ENCODE measurements around the gene KANK3. TPM values are rescaled to one million over a fixed set of nuclear protein-coding genes. Genes with fewer than 3 reads are reported as not detected.

Gene KANK3
- total RNA-seq, 1 donor from 2014 or later, result 2.9 TPM

- peaks cover 57% of the 10 kb centered on the region for H3K79me2 ChIP-seq (ENCODE audit: insufficient read depth, low read length)
These were observed 48.3 kb upstream of the KANK3 start for GRCh38 chr19:8391198-8392016.

GRCh38 chr19:8390617-8390981, 47.5 kb upstream of the KANK3 start:
- H3K4me1 ChIP-seq (ENCODE audit: insufficient read depth, low read length), result peaks cover 10% of the 10 kb centered on the region
- H2AFZ ChIP-seq (ENCODE audit: low read depth, low read length), result peak overlapping the region; percentile 64
- no peaks in the 10 kb centered on the region for H3K27me3 ChIP-seq (ENCODE audit: insufficient read depth, low read length)
- H3K27ac ChIP-seq (ENCODE audit: low read depth, low read length), result peak overlapping the region; percentile 97
- Mint-ChIP-seq H3K27ac (ENCODE audit: unreplicated experiment) (no peak overlapping the region), H3K9me3 (ENCODE audit: unreplicated experiment) (peaks cover 3% of the 10 kb centered on the region), H3K27me3 (ENCODE audit: low read depth, unreplicated experiment) (no peaks in the 10 kb centered on the region), H3K4me1 (ENCODE audit: low read depth, unreplicated experiment) (peaks cover 10% of the 10 kb centered on the region), H3K36me3 (ENCODE audit: low read depth, unreplicated experiment) (peaks cover 16% of the 10 kb centered on the region), H3K4me3 (ENCODE audit: unreplicated experiment) (peak overlapping the region; percentile 76)
- peaks cover 48% of the 10 kb centered on the region for H3K79me2 ChIP-seq (ENCODE audit: insufficient read depth, low read length)
- peak overlapping the region; percentile 75 for H3K4me3 ChIP-seq (ENCODE audit: insufficient read depth, low read depth, low read length)
- H3K9ac ChIP-seq (ENCODE audit: low read length), result peak overlapping the region; percentile 99
- no peaks in the 10 kb centered on the region for H3K9me3 ChIP-seq (ENCODE audit: insufficient read depth, low read depth, low read length)
- no peak for TF ChIP-seq EZH2 (IDR thresholded peaks at IDR 0.05; ENCODE audit: insufficient read depth, low read length)
- TF ChIP-seq, protein P1, sequence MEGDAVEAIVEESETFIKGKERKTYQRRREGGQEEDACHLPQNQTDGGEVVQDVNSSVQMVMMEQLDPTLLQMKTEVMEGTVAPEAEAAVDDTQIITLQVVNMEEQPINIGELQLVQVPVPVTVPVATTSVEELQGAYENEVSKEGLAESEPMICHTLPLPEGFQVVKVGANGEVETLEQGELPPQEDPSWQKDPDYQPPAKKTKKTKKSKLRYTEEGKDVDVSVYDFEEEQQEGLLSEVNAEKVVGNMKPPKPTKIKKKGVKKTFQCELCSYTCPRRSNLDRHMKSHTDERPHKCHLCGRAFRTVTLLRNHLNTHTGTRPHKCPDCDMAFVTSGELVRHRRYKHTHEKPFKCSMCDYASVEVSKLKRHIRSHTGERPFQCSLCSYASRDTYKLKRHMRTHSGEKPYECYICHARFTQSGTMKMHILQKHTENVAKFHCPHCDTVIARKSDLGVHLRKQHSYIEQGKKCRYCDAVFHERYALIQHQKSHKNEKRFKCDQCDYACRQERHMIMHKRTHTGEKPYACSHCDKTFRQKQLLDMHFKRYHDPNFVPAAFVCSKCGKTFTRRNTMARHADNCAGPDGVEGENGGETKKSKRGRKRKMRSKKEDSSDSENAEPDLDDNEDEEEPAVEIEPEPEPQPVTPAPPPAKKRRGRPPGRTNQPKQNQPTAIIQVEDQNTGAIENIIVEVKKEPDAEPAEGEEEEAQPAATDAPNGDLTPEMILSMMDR (IDR thresholded peaks at IDR 0.05; ENCODE audit: insufficient read depth, low read depth, low read length), result no peak
- FAIRE-seq (no peak), DNase-seq (ENCODE audit: low read depth) (peak; percentile 55)
- peaks cover 46% of the 10 kb centered on the region for H4K20me1 ChIP-seq (ENCODE audit: insufficient read depth, low read length)
- H3K36me3 ChIP-seq (ENCODE audit: insufficient read depth, low read length), result no peaks in the 10 kb centered on the region
- peak overlapping the region; percentile 82 for H3K4me2 ChIP-seq (ENCODE audit: low read length)

More at GRCh38 chr19:8391198-8392016, 48.3 kb upstream of the KANK3 start:
- Histone ChIP-seq H3K9ac (ENCODE audit: low read length) (no peak overlapping the region), H3K4me2 (ENCODE audit: low read length) (peak overlapping the region; percentile 67), H3K4me3 (ENCODE audit: insufficient read depth, low read depth, low read length) (peak overlapping the region; percentile 33), H3K36me3 (ENCODE audit: insufficient read depth, low read length) (no peaks in the 10 kb centered on the region), H3K27ac (ENCODE audit: low read depth, low read length) (no peak overlapping the region), H3K27me3 (ENCODE audit: insufficient read depth, low read length) (no peaks in the 10 kb centered on the region), H3K9me3 (ENCODE audit: insufficient read depth, low read depth, low read length) (no peaks in the 10 kb centered on the region), H4K20me1 (ENCODE audit: insufficient read depth, low read length) (peaks cover 54% of the 10 kb centered on the region), H3K4me1 (ENCODE audit: insufficient read depth, low read length) (peaks cover 10% of the 10 kb centered on the region), H2AFZ (ENCODE audit: low read depth, low read length) (no peak overlapping the region)
- Mint-ChIP-seq H3K4me3 (ENCODE audit: unreplicated experiment) (peak overlapping the region; percentile 76), H3K9me3 (ENCODE audit: unreplicated experiment) (peaks cover 5% of the 10 kb centered on the region), H3K27ac (ENCODE audit: unreplicated experiment) (no peak overlapping the region), H3K36me3 (ENCODE audit: low read depth, unreplicated experiment) (peaks cover 11% of the 10 kb centered on the region), H3K4me1 (ENCODE audit: low read depth, unreplicated experiment) (peaks cover 12% of the 10 kb centered on the region), H3K27me3 (ENCODE audit: low read depth, unreplicated experiment) (no peaks in the 10 kb centered on the region)
- DNase-seq (ENCODE audit: low read depth), result no peak
- no peak for TF ChIP-seq EZH2 (IDR thresholded peaks at IDR 0.05; ENCODE audit: insufficient read depth, low read length)
- TF ChIP-seq, protein P1 (IDR thresholded peaks at IDR 0.05; ENCODE audit: insufficient read depth, low read depth, low read length), result no peak
- FAIRE-seq, result no peak
